Measurements from ENCODE around the gene ASPHD1.

ASPHD1 gene

GRCh38 chr16:29927070-29927905 lies 27.0 kb downstream of the ASPHD1 start:
- TF ChIP-seq FOXP2 (optimal IDR thresholded peaks at IDR 0.05; ENCODE audit: borderline replicate concordance, extremely low read depth, extremely low read length, insufficient read depth) = no peak
- TF ChIP-seq, protein P1, sequence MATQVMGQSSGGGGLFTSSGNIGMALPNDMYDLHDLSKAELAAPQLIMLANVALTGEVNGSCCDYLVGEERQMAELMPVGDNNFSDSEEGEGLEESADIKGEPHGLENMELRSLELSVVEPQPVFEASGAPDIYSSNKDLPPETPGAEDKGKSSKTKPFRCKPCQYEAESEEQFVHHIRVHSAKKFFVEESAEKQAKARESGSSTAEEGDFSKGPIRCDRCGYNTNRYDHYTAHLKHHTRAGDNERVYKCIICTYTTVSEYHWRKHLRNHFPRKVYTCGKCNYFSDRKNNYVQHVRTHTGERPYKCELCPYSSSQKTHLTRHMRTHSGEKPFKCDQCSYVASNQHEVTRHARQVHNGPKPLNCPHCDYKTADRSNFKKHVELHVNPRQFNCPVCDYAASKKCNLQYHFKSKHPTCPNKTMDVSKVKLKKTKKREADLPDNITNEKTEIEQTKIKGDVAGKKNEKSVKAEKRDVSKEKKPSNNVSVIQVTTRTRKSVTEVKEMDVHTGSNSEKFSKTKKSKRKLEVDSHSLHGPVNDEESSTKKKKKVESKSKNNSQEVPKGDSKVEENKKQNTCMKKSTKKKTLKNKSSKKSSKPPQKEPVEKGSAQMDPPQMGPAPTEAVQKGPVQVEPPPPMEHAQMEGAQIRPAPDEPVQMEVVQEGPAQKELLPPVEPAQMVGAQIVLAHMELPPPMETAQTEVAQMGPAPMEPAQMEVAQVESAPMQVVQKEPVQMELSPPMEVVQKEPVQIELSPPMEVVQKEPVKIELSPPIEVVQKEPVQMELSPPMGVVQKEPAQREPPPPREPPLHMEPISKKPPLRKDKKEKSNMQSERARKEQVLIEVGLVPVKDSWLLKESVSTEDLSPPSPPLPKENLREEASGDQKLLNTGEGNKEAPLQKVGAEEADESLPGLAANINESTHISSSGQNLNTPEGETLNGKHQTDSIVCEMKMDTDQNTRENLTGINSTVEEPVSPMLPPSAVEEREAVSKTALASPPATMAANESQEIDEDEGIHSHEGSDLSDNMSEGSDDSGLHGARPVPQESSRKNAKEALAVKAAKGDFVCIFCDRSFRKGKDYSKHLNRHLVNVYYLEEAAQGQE (IDR thresholded peaks at IDR 0.05; ENCODE audit: insufficient read depth in 1 of 2, low read depth in 2 of 2, low read length in 2 of 2) = no peak
- no peak for TF ChIP-seq POLR2AphosphoS5 (IDR thresholded peaks at IDR 0.05; ENCODE audit: low read depth, low read length)
- no peak for TF ChIP-seq TAF1 (IDR thresholded peaks at IDR 0.05; ENCODE audit: borderline replicate concordance, insufficient read depth, low read length)
- TF ChIP-seq SIN3A (IDR thresholded peaks at IDR 0.05; ENCODE audit: borderline replicate concordance, insufficient read depth, low read length) = no peak

GRCh38 chr16:29940656-29941055 lies 40.4 kb downstream of the ASPHD1 start:
- TF ChIP-seq TAF1 (IDR thresholded peaks at IDR 0.05; ENCODE audit: borderline replicate concordance, insufficient read depth, low read length) (no peak), SIN3A (IDR thresholded peaks at IDR 0.05; ENCODE audit: borderline replicate concordance, insufficient read depth, low read length) (no peak), FOXP2 (optimal IDR thresholded peaks at IDR 0.05; ENCODE audit: borderline replicate concordance, extremely low read depth, extremely low read length, insufficient read depth) (no peak), POLR2AphosphoS5 (IDR thresholded peaks at IDR 0.05; ENCODE audit: low read depth, low read length) (no peak)
- TF ChIP-seq, protein P1 (IDR thresholded peaks at IDR 0.05; ENCODE audit: insufficient read depth in 1 of 2, low read depth in 2 of 2, low read length in 2 of 2) = no peak

DNA sequence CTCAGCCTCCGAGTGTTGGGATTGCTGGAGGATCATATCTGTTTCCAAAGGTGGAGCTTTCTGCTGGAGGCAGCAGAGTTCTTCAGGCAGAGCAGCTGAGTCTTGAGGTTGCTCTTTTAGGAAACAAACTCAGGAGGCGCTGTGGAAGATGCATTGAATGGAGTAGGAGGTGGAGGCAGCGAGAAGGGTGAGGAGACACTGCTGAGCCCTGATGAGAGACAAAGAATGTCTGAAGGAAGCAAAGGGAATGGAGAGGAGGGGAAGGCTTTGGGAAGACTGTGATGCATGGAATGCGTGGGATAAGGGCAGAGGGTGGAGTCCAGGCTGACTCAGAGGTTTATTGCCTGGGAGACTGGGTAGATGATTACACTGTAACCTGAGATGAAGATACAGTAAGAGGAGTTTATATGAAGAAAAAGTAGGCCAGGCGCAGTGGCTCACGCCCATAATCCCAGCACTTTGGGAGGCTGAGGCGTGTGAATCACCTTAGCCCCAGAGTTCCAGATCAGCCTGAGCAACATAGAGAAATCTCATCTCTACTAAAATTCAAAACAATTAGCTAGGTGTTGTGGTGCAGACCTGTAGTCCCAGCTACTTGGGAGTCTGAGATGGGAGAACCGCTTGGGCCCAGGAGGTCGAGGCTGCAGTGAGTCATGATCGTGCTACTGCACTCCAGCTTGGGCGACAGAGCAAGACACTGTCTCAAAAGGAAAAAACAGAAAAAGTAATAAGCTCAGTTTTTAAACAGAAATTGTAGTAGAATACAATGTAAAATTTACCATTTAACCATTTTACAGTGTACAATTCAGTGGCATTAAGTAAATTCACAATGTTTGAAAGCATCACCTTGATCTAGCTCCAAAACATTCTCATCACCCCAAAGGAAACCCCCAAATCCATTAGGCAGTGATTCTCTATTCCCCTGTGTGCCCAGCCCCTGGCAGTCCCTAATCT lies 43.8 kb downstream of the ASPHD1 start:
- TF ChIP-seq TAF1 (IDR thresholded peaks at IDR 0.05; ENCODE audit: borderline replicate concordance, insufficient read depth, low read length) (peak; percentile 29; the same call in 1 of the 2 replicates), POLR2AphosphoS5 (IDR thresholded peaks at IDR 0.05; ENCODE audit: low read depth, low read length) (no peak), SIN3A (IDR thresholded peaks at IDR 0.05; ENCODE audit: borderline replicate concordance, insufficient read depth, low read length) (no peak), FOXP2 (optimal IDR thresholded peaks at IDR 0.05; ENCODE audit: borderline replicate concordance, extremely low read depth, extremely low read length, insufficient read depth) (no peak)
- TF ChIP-seq, protein P1 (IDR thresholded peaks at IDR 0.05; ENCODE audit: insufficient read depth in 1 of 2, low read depth in 2 of 2, low read length in 2 of 2) = no peak

GRCh38 chr16:29947897-29948296 lies 47.6 kb downstream of the ASPHD1 start:
- TF ChIP-seq, protein P1 (IDR thresholded peaks at IDR 0.05; ENCODE audit: insufficient read depth in 1 of 2, low read depth in 2 of 2, low read length in 2 of 2) = no peak
- TF ChIP-seq SIN3A (IDR thresholded peaks at IDR 0.05; ENCODE audit: borderline replicate concordance, insufficient read depth, low read length) (no peak), TAF1 (IDR thresholded peaks at IDR 0.05; ENCODE audit: borderline replicate concordance, insufficient read depth, low read length) (no peak), FOXP2 (optimal IDR thresholded peaks at IDR 0.05; ENCODE audit: borderline replicate concordance, extremely low read depth, extremely low read length, insufficient read depth) (no peak), POLR2AphosphoS5 (IDR thresholded peaks at IDR 0.05; ENCODE audit: low read depth, low read length) (no peak)

Data from PFSK-1 (cell line).